ENCODE results near the gene TMEM38A.

DNA sequence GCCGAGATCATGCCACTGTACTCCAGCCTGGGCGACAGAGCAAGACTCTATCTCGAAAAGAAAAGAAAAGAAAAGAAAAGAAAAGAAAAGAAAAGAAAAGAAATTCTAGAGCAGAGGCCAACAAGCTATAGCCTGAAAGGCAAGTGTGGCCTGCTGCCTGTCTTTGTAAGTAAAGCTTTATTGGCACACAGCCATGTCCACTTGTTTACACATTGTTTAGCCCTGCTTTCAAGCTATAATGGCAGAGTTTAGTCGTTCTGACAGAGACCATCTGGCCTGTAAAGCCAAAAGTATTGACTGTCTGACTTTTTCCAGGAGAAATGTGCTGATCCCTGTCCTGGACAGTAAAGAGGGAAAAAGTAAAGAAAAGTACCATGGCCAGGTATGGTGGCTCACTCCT, 77.0 kb downstream of the TMEM38A start:
- TF ChIP-seq, protein P1, sequence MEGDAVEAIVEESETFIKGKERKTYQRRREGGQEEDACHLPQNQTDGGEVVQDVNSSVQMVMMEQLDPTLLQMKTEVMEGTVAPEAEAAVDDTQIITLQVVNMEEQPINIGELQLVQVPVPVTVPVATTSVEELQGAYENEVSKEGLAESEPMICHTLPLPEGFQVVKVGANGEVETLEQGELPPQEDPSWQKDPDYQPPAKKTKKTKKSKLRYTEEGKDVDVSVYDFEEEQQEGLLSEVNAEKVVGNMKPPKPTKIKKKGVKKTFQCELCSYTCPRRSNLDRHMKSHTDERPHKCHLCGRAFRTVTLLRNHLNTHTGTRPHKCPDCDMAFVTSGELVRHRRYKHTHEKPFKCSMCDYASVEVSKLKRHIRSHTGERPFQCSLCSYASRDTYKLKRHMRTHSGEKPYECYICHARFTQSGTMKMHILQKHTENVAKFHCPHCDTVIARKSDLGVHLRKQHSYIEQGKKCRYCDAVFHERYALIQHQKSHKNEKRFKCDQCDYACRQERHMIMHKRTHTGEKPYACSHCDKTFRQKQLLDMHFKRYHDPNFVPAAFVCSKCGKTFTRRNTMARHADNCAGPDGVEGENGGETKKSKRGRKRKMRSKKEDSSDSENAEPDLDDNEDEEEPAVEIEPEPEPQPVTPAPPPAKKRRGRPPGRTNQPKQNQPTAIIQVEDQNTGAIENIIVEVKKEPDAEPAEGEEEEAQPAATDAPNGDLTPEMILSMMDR (IDR thresholded peaks at IDR 0.05): no peak
- TF ChIP-seq POLR2A (IDR thresholded peaks at IDR 0.05): no peak
